Measurements from ENCODE around the gene GRIK2.

Gene GRIK2

DNA sequence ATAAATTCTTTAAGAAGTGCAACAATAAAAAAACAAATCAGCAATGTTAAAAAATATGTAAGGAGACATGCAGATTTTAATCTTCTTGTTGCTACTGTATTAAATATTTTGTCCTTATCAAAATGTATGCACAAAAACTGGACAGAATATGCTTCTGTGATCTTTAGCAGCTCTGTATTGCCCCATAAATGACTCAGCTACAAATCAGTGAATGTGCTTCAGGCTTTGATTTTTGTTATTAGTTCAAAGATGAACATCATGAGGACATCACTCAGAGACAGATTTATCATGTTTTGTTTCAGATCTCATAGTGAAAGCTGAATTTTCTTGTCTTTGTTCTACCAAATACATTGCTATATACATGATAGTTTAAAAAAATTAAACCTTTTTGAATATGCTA, 312.4 kb downstream of the GRIK2 start:
- TF ChIP-seq, protein P1, sequence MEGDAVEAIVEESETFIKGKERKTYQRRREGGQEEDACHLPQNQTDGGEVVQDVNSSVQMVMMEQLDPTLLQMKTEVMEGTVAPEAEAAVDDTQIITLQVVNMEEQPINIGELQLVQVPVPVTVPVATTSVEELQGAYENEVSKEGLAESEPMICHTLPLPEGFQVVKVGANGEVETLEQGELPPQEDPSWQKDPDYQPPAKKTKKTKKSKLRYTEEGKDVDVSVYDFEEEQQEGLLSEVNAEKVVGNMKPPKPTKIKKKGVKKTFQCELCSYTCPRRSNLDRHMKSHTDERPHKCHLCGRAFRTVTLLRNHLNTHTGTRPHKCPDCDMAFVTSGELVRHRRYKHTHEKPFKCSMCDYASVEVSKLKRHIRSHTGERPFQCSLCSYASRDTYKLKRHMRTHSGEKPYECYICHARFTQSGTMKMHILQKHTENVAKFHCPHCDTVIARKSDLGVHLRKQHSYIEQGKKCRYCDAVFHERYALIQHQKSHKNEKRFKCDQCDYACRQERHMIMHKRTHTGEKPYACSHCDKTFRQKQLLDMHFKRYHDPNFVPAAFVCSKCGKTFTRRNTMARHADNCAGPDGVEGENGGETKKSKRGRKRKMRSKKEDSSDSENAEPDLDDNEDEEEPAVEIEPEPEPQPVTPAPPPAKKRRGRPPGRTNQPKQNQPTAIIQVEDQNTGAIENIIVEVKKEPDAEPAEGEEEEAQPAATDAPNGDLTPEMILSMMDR (conservative IDR thresholded peaks at IDR 0.05; ENCODE audit: low read depth, low read length): no peak
- no peak for DNase-seq (ENCODE audit: low read depth)
- H3K4me3 ChIP-seq (ENCODE audit: low read length): no peak overlapping the region

DNA sequence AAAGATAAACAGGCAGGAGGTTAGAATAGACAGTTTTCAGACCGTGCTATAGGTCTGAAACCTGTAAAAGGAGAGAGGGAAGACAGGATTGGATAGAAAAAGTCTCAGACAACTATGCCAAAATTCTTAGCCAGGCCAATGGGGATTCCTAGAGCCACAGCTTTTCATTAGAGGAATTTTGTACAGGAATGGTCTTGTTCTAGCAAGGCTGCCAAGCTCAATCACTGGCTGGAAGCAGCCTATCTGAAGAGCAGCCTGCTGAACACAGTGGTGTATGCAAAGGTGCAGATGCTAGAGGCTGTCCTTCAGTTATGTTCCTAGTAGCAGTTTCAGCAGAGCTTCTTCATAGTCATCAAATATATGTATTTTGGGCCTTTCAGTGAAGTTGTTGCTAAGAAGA, 313.1 kb downstream of the GRIK2 start:
- DNase-seq (ENCODE audit: low read depth): no peak
- TF ChIP-seq, protein P1 (conservative IDR thresholded peaks at IDR 0.05; ENCODE audit: low read depth, low read length): no peak

DNA sequence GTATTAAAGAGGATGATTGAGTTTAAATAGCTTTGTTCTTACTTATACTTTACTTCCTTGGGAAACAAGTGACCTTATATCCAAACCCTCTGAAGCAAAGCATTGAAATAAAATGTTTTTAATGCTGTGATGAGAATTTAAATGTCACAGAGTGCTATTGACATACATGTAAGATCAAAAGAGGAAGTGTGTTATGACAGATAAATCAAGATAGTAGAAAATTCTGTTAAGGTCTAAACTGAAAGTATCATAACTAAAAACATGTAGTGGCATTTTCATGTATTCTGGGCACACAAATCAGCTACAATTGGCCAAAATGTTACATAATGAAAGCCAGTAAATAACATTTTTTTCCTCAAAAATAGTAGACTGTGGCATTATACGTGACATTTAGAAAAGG, 318.0 kb downstream of the GRIK2 start:
- DNase-seq (ENCODE audit: low read depth): no peak
- H3K4me3 ChIP-seq (ENCODE audit: low read length): no peak overlapping the region
- TF ChIP-seq, protein P1 (conservative IDR thresholded peaks at IDR 0.05; ENCODE audit: low read depth, low read length): no peak

More for the DNA sequence above, 313.1 kb downstream of the GRIK2 start:
- H3K4me3 ChIP-seq (ENCODE audit: low read length): no peak overlapping the region

DNA sequence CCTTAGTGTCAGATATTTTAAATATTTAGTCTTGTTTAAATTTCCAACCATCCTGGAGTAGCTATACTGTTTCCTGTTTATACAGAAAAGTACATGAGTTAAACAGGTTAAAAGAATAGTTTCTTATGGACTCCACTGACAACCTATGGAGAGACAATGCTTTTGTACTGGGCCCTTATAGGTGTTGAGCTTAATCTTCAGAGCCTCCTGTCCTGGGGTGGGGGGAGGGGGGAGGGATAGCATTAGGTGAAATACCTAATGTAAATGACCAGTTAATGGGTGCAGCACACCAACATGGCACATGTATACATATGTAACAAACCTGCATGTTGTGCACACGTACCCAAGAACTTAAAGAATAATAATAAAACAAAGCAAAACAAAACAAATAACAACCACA, 322.9 kb downstream of the GRIK2 start:
- DNase-seq (ENCODE audit: low read depth): no peak
- no peak overlapping the region for H3K4me3 ChIP-seq (ENCODE audit: low read length)
- TF ChIP-seq, protein P1 (conservative IDR thresholded peaks at IDR 0.05; ENCODE audit: low read depth, low read length): no peak

DNA sequence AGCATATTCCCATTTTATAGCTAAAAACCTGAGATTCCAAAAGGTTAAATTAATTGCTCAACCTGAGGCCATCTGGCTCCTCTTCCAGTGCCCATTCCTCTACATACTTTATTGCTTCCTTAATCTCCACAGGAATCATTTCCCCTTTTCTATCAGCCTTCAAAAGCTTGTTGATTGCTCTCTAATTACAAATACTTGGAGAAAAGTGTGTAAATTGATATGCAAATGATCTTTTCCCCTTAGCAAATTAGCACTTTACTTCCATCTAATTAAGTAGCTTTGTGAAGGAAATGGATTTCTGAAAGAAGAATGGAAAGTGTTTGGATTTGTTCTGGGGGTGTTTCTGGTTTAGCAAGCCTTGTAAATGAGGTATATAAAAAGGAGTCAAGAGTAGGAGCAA, 323.3 kb downstream of the GRIK2 start:
- H3K4me3 ChIP-seq (ENCODE audit: low read length): no peak overlapping the region
- DNase-seq (ENCODE audit: low read depth): no peak
- TF ChIP-seq, protein P1 (conservative IDR thresholded peaks at IDR 0.05; ENCODE audit: low read depth, low read length): no peak

DNA sequence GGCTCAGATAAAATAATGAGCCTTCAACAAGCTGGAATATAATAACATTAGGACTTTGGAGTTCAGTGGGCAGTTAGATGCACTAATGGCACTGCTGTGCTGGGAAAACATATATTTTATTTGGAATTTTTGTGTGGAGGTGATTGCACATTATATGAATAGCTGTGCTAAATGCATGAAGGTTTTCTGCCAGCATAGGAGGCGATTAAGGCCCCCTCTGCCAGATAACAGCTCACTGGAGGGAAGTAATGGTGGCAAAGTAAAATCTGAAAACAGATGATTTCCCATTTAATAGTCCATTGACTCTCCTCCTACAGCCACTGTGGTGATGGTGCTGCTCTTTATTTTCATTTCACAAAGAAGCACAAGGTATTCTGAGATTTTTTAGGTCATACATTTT, 326.0 kb downstream of the GRIK2 start:
- TF ChIP-seq, protein P1 (conservative IDR thresholded peaks at IDR 0.05; ENCODE audit: low read depth, low read length): no peak
- no peak for DNase-seq (ENCODE audit: low read depth)
- no peak overlapping the region for H3K4me3 ChIP-seq (ENCODE audit: low read length)

DNA sequence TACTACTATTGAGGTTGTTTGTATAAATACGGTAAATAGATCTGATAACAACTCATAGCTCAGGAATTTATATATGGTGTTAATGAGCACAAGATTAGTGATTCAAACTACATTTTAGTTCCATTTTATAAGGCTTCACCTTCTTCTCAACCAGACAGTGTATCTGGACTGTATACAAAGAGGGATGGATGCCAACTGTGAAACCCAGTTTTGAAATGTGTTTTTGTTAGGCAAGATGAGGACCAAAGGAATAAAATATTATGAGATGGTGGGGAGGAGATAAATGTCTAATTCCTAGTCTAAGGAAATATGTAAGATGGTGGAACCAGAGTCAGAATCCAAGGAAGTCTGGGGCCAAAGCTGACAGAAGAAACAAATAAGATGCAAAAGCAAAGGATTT, 329.0 kb downstream of the GRIK2 start:
- no peak overlapping the region for H3K4me3 ChIP-seq (ENCODE audit: low read length)
- TF ChIP-seq, protein P1 (conservative IDR thresholded peaks at IDR 0.05; ENCODE audit: low read depth, low read length): no peak
- DNase-seq (ENCODE audit: low read depth): no peak
